GM21825 (cell line): ENCODE data around the gene OGDH.

Experiments
- ATAC-seq: cut with Tn5 transposase; IDR thresholded peaks from one replicate; pipeline ENCODE4 v1.9.1; 2021; ENCODE audit warnings: mild to moderate bottlenecking, moderate library complexity; ENCODE audit not compliant: unreplicated experiment

OGDH gene

DNA sequence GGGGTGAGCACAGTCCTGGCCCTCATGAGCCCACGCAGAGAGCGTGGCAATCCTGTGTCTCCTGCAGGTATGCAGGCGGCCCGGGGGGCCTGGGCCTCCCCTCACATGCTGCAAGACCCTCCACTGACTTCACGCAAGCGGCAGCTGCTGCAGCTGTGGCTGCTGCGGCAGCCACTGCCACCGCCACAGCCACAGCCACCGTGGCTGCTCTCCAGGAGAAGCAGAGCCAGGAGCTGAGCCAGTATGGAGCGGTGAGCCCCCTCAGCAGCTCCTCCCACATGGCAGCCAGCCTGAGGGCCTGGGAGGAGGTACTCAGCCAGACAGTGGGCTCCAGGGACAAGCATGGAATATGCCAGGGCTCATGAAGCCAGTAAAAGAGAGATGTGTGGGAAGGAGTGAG, 150.9 kb downstream of the OGDH start:
- no peak for ATAC-seq

DNA sequence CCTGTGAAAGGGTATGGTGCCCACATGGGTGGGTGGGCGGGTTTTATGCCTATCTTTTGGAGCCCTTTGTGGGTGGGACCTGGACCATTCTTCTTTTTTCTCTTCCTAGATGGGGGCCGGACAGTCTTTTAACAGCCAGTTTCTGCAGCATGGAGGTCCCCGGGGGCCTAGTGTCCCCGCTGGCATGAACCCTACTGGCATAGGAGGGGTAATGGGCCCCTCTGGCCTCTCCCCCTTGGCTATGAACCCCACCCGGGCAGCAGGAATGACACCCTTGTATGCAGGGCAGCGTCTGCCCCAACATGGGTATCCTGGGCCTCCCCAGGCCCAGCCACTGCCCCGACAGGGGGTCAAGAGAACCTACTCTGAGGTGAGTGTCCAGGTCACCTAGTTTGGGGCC, 151.3 kb downstream of the OGDH start:
- no peak for ATAC-seq
